A673 (cell line): ENCODE data around the gene NPAS2.

ENCODE experiments used
- CTCF ChIP-seq: fragments of 300-800, 200-600 bp; sonication (generic); conservative IDR thresholded peaks from 2 replicates; pipeline ENCODE4 v1.5.1; 2017; ENCODE audit warnings: low read depth, mild to moderate bottlenecking, antibody characterized with exemption, low read length, moderate library complexity, mixed read lengths
- EZH2 ChIP-seq: fragments of 200-600 bp; sonication (generic); IDR thresholded peaks from 2 replicates; pipeline ENCODE4 v1.6.1; 2017; ENCODE audit warnings: borderline replicate concordance, low read depth, mild to moderate bottlenecking, mixed read lengths, antibody characterized with exemption, low read length; ENCODE audit not compliant: poor library complexity, severe bottlenecking

GRCh38 chr2:100855084-100855483 is 35.1 kb downstream of the NPAS2 start:
- TF ChIP-seq CTCF: no peak
- no peak for TF ChIP-seq EZH2
